HG02970 (cell line): ENCODE data around the gene DNAI4.
A peak's percentile ranks its signal among the peaks of the same experiment; 100 is the strongest.
"Not testable (repeated sequence)": the region's sequence is repeated elsewhere in the genome, so short reads cannot be mapped to it uniquely, and the experiment has no call there.

Source experiments
- ATAC-seq: cut with Tn5 transposase; IDR thresholded peaks from one replicate; pipeline ENCODE4 v1.9.1; 2021; ENCODE audit warnings: mild to moderate bottlenecking, moderate library complexity, moderate number of reproducible peaks; ENCODE audit not compliant: unreplicated experiment, low FRiP score

DNAI4 gene

GRCh38 chr1:66924756-66925557 is at the start of gene DNAI4, which contains the start of gene MIER1:
DNAI4 (minus strand) TSS chr1:66924856; CDS start chr1:66924831, 25 bp downstream.
MIER1 (plus strand) TSS chr1:66924990; CDS start chr1:66925029, 39 bp downstream.
- ATAC-seq: peak; percentile 95

- no peak for ATAC-seq
Observed at GRCh38 chr1:66968574-66968973, 43.9 kb upstream of the DNAI4 start.

- ATAC-seq: not testable (repeated sequence)
Observed at GRCh38 chr1:66966188-66966873, 41.7 kb upstream of the DNAI4 start.

- no peak for ATAC-seq
Observed at GRCh38 chr1:66957938-66958337, 33.3 kb upstream of the DNAI4 start.

- ATAC-seq: peak; percentile 68
Observed at GRCh38 chr1:66954208-66954607, 29.6 kb upstream of the DNAI4 start.

- no peak for ATAC-seq
Observed at GRCh38 chr1:66951513-66951912, 26.9 kb upstream of the DNAI4 start.

GRCh38 chr1:66947267-66947666 is 22.6 kb upstream of the DNAI4 start:
- no peak for ATAC-seq

GRCh38 chr1:66945316-66945715 is 20.7 kb upstream of the DNAI4 start:
- ATAC-seq: no peak

GRCh38 chr1:66944330-66945274 is 19.9 kb upstream of the DNAI4 start:
- no peak for ATAC-seq

- ATAC-seq: no peak
Observed at GRCh38 chr1:66943361-66943969, 18.8 kb upstream of the DNAI4 start.

- no peak for ATAC-seq
Observed at GRCh38 chr1:66940981-66941380, 16.3 kb upstream of the DNAI4 start.

- no peak for ATAC-seq
Observed at GRCh38 chr1:66938613-66939012, 14.0 kb upstream of the DNAI4 start.

- no peak for ATAC-seq
Observed at GRCh38 chr1:66937529-66938234, 13.0 kb upstream of the DNAI4 start.

GRCh38 chr1:66933887-66934700 is 9.4 kb upstream of the DNAI4 start:
- no peak for ATAC-seq

- no peak for ATAC-seq
Observed at GRCh38 chr1:66932291-66932690, 7.6 kb upstream of the DNAI4 start.

- no peak for ATAC-seq
Observed at GRCh38 chr1:66931590-66931989, 6.9 kb upstream of the DNAI4 start.

GRCh38 chr1:66930823-66931174 is 6.1 kb upstream of the DNAI4 start:
- no peak for ATAC-seq

GRCh38 chr1:66929999-66930822 is 5.6 kb upstream of the DNAI4 start:
- ATAC-seq: peak; percentile 80
